GM12892 (cell line): Measurements from ENCODE around the gene AK8.

Experiments used
- POLR2A ChIP-seq: IDR thresholded peaks from 2 replicates; pipeline ENCODE4 v1.6.1; 2011; ENCODE audit warnings: low read depth, low read length, control low read depth
- POLR2AphosphoS5 ChIP-seq: IDR thresholded peaks from 2 replicates; pipeline ENCODE4 v1.6.1; 2011; ENCODE audit warnings: low read depth, low read length, control low read depth
- TAF1 ChIP-seq: IDR thresholded peaks from 2 replicates; pipeline ENCODE4 v1.6.1; 2011; ENCODE audit warnings: low read depth, mild to moderate bottlenecking, control low read depth, low read length, borderline replicate concordance

DNA sequence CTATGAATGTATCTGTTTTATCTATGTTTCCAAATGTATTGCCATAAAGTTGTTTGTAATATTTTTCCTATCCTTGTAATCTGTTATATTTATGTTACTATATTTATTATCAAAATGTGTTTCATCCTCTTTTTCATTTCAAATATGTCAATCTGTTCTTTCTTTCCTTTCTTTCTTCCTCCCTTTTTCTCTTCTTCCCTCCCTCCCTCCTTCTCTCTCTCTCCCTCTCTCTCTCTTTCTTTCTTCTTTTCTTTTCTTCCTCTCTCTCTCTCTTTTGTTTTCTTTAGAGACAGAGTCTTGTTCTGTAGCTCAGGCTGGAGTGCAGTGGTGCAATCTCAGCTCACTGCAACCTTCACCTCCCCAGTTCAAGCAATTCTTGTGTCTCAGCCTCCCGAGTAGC, 116.5 kb downstream of the AK8 start:
- TF ChIP-seq POLR2A = no peak
- no peak for TF ChIP-seq POLR2AphosphoS5
- no peak for TF ChIP-seq TAF1
